NCI-H2196 treated with DMSO at 0.1 percent for 48 hours (cell line): ENCODE results near the gene KIFC3.
A peak's percentile ranks its signal among the peaks of the same experiment; 100 is the strongest.
"Not testable (repeated sequence)": the region's sequence is repeated elsewhere in the genome, so short reads cannot be mapped to it uniquely, and the experiment has no call there.

Experiments
- DNase-seq: peaks from one replicate; lab custom pipeline; 2025; ENCODE audit not compliant: unreplicated experiment; lab: John Stamatoyannopoulos, UW

Gene KIFC3

DNA sequence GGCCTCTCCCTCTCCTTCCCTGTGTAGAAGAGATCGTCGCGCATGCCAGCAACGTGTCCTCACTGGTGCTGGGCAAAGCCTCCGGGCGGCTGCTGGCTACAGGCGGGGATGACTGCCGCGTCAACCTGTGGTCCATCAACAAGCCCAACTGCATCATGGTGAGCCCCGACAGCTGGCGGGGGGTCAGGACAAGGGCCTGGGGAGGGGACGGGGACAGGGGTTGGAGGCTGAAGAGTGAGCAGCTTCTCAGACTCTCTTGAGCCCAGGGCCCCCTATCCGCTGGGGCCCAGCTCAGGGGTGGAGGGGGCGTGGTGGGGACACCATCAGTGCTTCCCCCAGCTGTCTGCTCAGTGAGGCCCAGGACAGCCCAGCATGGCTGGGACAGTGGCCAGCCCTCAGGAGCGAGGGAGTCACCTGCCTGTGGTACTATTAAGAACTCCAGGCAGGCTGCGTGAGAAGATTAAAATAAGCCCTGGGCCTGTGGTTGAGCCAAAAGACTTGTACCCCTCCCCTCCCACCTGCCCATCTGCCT, 60.6 kb downstream of the KIFC3 start:
- no peak for DNase-seq

DNA sequence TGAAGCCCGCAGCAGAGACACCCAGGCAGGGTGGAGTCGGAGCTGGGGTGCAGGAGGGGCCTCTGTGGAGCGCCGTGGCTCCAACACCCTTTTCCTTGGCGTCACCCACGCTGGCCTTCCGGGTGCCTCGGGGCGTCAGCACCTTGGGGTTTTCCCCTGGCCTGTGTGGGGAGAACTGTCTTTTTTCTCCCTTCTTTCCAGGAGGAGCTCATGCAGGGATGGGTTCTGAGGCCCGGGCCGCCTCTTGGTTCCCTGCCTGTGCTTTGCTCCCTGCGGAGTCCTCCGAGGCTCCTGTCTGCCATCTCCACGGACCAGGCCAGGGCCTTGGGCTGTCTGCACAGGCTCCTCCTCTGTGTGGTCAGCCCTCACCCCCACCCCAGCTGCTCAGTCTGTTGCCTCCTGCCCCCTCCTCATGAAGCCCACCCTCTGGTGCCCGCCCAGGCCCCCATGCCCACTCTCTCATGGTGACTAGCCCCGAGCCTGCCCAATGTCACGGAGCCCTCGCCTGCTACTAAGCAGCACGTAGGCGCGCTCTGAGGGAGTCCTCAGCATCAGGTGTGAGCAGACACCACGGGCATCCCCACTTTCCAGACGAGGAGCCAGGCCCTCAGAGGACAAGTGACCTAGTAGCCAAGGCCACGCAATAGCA, 61.7 kb downstream of the KIFC3 start:
- DNase-seq, result no peak

DNA sequence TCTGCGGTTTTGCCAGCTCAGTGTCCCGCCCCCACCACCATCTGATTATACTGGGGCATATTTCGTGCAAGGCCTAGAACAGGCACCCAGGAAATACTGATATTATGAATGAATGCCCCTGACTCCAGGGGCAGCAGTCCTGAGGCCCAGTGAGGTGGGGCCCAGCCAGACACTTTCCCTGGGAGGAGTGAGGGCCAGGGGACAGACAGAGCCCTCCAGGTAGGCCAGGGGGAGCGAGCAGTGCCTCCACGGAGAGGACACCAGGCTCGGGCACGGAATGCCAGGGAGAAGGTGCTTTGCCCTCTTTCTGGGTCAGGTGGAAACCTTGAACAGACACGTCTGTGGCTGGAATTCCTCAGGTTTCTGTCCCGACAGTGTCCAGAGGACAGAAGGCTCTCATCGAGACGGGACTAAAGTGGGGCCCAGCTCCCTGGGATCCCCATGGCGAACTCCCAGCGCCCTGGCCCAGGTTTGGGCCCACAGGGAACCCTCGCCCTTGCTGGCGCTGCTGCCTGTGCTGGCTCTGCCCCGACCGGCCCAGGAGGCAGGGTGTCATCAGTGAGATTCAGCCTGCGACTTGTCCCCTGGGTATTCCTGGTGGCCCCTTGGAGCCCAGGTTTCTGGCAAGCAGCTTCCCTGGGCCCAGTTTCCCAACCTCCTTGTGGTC, 62.4 kb downstream of the KIFC3 start:
- no peak for DNase-seq

DNA sequence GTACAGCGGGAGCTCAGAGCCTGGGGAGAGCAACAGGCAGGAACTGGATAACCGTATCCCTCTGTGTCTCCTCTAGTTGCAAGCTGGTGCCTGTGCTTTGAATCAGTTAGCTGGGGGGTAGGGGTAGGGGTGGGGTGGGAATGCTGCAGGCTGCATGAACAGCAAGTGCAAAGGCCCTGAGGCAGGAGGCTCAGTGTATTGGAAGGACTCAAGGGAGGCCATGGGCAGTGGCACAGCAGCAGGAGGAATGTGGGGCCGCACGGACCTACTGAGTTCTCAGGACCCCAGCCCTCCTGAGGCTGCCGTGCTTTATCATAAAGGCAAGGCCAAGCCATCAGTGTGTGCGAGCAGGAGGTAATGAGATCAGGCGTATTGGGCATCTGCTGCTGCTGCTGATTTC, 63.4 kb downstream of the KIFC3 start:
- DNase-seq, result no peak

DNA sequence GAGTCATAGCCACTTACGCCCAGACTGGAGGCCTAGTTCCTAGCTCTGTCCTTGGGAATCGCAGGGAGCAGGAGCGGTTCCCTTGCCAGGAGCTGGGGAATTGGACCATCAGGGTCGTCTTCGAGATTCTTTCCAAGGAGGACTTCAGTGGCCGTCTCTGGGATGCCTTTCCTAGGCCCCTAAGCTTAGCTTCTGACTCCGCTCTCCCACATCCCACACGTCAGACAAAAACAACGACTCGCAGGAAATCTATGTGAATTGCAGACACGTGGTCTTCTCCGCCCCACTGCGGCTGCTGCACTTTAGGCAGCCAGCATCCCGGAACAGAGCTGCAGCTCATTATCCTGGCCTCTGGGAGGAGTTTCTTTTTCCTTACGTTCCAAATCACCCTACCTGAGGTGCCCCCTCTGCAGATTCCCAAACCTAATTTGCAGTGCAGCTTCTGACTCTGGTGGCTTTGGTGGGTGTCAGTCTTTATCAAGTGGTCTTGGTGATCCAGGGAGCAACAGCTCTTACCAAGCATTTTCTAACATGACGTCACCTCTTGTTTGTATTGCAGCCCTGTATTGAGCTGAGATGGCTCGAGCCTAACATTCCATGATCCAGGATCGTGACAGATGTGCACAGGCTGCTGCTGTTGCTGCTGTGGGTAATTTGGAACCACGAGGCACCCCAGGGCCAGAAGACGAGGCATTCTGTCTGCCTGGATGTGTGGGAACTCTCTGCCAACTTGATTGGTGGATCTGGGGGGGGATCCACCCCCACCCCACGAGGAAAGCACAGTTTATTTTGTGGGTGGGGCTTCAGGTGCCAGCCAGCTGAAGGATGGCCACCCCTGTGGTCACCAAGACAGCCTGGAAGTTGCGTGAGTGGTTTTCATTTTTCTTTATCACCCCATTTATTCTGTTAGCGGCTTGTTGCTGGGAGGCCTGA, 65.6 kb downstream of the KIFC3 start:
- DNase-seq, result peak; percentile 9

DNA sequence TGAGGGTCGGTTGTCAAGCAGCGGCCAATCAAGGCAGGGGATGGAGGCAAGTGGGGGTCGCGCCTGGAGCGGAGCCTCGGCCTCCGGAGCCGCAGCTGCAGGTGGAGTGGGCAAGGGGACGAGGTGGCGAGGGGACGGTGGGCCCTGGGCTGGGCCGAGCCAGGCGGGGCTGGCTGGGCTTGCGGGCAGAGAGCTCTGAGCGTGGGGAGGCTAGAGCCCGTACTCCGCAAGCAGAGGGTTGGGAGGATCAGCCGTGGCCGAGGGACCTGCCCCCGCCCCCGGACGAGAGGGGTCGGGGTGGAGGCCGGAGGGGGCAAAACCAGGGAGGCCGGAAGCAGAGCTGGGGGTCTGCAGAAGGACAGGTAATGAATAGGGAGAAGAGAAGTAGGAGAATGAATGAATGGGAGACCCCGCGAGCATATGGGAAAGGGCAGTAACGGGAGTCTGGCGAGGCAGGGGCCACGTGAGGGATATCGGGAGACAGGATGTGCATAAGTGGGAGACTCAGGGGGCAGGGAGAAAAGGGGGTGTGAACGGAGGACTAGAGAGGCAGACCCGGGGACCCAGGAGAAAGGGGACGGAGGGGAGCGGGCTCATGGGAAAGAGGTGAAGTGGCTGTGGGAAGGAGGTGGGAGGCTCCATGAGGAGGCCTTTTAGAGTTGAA, 66.4 kb downstream of the KIFC3 start, which contains the start of gene KATNB1:
Gene KATNB1, plus strand, starts transcription at position 16 of the 664 bp plus-strand sequence. CDS start 1,474 bp downstream, outside the sequence.
- DNase-seq, result no peak

DNA sequence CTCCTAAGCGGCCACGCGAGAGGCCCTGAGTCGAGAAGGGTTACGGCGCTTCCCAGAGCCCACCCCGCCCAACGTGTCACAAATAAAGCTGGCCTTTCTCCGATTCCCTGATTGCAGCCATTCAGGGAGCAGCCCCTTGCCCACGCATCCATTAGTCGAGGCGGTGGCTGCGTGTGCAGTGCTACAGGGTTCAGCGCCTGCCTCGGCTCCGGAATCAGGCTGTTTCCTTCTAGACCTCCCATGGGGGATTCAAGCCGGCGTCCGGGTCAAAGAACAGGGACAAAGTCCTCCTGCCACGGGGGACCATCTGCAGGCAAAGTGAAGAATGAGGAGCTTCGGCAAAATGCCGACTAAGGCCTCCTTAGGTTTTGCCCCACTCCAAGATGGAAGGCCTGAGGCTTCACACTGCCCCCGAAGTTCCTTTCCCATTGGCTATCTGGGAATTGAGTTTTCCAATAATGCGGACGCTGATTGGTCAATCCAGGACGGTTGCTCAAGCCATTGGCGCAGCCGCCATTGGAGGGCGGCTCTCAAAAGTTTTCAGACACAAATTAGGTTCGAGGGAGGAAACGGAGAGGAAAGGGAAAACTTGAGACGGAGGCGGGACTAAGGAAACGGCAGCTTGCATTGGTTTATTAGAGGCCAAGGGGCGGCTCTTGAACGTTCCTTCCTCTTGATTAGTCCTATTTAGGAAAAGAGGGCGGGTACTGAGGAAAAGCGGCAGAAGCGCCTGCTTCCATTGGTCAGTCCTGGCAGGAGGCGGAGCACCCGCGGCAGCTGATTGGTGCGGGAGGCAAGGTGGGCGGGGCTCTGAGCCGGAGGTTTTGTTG, 67.2 kb downstream of the KIFC3 start:
- DNase-seq, result peak; percentile 98

DNA sequence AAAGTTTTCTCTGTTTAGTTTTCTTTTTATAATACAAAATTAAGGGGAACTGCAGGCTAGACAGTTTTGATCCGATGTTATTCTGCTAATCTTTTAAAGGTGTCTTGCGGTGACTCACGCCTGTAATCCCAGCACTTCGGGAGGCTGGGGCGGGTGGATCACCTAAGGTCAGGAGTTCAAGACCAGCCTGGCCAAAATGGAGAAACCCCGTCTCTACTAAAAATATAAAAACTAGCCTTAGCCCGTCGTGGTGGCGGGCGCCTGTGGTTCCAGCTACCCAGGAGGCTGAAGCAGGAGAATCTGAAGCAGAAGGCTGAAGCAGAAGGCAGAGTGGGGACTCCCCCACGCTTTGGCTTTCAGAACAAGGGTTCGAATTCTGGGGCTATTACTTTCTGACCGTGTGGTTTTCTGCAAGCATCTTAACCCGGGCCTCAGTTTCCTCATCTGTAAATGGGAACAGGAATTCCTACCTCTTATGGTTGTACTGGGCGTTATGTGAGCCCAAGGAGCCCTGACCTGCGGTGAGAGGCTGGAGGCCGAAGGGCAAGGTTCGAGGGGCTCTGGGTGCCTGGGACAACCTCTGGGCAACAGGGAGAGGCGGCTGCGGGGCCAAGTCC, 67.9 kb downstream of the KIFC3 start:
- DNase-seq, result no peak

DNA sequence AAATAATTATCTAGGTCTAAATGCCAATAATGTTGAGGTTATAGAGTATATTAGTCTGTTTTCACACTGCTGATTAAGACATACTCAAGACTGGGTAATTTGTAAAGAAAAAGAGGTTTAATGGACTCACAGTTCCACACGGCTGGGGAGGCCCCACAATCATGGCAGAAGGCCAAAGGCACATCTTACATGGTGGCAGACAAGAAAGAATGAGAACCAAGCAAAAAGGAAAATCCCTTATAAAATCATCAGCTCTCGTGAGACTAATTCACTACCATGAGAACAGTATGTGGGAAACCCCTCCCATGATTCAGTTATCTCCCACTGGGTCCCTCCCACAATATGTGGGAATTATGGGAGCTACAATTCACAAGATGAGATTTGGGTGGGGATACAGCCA, 69.6 kb downstream of the KIFC3 start:
- DNase-seq, result no peak

DNA sequence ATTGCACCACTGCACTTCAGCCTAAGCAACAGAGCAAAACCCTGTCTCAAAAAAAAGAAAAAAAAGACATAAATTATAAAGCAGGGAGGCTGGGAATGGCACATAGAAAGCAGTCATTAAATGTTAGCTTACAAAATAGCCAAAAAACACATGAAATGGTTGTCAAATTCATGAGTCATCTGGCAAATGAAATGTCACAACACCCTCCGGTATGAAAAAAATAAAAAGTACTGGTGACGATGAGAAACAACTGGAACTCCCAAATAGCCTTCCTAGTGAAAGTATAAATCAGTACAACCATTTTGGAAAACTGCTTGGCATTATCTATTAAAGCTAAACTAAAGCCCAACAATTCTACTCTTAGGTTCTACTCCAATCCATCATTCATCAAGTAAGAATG, 70.3 kb downstream of the KIFC3 start:
- no peak for DNase-seq

DNA sequence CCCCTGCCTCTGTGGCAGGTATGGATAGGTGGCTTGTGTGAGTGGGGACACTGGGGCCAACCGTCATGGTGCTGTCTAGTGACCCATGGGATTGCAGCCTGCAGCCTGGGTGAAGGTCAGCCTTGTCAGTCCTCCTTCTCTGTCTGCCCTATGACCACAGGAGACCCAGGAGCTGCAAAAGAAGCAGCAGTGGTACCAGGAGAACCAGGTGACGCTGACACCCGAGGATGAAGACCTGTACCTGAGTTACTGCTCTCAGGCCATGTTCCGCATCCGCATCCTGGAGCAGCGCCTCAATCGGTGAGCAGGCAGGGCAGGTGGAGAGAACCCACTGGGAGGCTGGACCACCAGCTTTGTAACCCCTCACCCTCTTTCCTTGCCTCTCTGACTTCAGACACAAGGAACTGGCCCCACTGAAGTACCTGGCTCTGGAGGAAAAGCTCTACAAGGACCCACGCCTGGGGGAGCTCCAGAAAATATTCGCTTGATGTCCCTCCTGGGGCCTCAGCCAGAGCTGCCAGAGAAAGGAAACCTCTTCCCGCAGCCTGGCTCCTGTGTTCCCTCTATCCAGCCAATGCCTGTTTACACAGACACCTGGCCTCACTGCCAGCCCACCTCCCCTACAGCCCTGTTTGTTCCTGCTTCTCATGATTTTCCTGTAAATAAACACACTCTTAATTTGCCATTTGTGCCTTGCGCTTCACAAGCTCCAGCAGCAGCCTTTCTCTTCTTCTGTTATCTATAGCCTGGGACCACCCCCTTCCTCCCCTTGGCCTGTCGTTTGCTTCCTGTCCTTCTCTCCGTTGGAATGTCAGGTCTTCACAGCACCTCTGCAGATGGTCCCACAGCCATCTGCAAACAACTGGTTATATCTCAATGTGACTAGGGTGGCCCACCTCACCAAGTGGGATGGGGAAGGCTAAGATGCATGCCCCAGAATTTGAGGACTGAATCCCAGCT, 71.2 kb downstream of the KIFC3 start:
- DNase-seq, result no peak

DNA sequence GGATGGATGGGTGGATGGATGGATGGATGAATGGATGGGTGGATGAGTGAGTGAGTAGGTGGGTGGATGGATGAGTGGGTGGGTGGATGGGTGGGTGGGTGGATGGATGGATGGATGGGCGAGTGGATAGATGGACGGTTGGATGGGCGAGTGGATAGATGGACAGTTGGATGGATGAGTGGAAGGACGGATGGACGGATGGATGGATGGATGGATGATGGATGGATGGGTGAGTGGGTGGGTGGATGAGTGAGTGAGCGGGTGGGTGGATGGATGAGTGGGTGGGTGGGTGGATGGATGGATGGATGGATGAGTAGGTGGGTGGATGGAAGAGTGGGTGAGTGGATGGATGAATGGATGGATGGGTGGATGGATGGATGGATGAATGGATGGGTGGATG, 72.4 kb downstream of the KIFC3 start:
- DNase-seq, result not testable (repeated sequence)

DNA sequence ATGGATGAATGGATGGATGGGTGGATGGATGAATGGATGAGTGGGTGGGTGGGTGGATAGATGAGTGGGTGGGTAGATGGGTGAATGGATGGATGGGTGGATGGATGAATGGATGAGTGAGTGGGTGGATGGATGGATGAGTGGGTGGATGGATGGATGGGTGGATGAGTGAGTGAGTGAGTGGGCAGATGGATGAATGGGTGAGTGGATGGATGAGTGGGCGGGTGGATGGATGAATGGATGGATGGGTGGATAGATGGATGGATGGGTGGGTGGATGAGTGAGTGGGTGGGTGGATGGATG, 73.2 kb downstream of the KIFC3 start:
- DNase-seq, result no peak

DNA sequence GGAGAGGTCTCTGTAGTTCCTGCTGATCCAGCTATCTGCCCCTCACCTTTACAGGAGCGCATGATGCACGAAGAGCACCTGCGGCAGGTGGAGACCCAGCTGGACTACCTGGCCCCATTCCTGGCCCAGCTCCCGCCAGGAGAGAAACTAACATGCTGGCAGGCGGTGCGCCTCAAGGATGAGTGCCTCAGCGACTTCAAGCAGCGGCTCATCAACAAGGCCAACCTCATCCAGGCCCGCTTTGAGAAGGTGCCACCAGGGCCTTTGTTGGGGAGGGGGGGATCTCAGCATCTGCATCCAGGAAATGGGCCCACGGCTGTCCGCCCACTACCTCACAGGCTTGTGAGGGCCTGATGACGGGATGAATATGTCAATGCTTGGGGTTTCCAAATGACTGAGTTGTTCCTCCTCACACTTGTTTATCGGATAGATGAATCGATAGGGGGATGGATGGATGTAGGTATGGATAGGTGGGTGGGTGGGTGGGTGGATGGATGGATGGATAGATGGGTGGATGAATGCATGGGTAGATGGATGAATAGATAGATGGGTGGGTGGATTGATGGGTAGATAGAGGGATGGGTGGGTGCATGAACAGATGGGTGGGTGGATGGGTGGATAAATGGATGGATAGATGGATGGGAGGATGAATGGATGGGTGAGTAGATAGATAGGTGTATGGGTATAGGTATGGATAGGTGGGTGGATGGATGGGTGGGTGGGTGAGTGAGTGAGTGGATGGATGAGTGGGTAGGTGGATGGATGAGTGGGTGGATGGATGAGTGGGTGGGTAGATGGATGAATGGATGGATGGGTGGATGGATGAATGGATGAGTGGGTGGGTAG, 73.7 kb downstream of the KIFC3 start:
- DNase-seq, result no peak

DNA sequence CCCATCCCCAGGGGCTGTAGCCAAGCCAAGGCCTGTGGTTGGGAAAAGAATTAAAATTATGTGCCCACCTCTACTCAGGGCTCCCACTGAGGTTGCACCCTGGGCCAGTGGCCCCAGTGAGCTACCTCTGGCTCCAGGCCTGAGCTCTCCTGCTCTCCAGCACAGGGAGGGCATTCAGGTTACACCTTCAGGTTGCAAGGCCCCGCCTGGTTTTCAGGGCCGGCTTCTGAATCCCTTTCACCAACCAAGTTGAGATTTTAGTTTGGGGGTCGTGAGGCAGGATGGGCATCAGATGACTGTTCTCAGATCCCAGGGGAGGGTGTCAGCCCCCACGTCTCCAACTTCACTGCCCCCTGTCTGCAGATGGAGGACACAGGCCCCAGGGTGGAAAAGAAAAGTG, 74.7 kb downstream of the KIFC3 start:
- DNase-seq, result no peak

DNA sequence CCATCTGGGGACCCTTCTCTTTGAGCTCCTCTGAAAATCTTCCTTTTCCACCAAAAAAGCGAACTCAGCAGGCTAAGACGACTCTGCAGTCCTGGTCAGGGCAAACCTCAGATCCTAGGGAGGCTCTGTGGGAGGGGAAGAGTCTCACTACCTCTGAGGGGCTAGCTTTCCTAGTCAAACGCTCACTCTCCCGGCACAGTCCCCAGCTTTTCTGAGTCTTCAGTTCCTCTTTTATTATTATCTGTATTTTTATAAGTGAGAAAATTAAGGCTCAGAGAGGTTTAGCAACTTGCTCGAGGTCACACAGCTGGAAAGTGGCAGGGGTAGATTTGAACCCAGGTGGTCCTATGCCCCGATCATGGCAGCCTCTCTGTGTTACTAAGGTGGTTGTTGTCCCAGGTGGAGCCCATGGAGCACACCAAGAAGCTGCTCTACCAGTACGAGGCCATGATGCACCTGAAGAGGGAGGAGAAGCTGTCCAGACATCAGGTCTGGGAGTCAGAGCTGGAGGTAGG, 75.8 kb downstream of the KIFC3 start:
- DNase-seq, result no peak

DNA sequence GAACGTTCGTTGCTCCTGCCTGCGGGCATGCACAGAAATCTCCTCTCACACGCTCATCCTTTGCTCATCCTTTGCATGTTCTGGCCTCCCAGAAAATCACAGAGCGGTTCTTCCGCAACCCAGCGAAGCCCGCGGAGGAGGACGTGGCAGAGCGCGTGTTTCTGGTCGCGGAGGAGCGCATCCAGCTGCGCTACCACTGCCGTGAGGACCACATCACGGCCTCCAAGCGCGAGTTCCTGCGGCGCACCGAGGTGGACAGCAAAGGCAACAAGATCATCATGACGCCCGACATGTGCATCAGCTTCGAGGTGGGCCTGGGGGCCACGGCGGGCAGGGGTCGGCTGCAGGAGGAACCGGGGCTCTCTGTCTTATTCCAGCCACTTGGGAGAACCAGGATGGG, 76.3 kb downstream of the KIFC3 start:
- DNase-seq, result no peak

DNA sequence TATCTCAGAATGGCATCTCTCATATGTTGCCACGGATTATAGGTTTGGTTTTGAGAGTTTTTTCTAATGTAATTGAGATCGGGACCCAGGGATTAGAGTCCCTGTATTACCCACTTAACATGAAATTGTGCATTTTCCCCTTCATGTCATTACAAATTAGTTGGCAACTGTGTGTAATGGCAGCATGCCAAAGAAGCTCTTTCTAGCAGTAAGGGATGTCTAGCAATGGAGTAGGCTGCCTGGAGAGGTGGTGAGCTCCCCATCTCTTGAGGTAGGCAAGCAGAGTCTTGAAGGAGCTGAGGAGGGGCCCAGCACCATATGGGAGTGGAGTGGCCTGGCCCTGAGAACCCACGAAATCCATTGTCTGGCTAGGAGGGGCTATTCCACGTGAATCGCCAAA, 76.7 kb downstream of the KIFC3 start:
- DNase-seq, result no peak
